H1 (cell line): Measurements from ENCODE around the gene PLCH2. TPM values are rescaled to one million over a fixed set of nuclear protein-coding genes. Genes with fewer than 3 reads are reported as not detected.

Experiments used
- CTCF ChIP-seq, 3 experiments: IDR thresholded peaks; 1 replicate in 2 of 3; 2 replicates in 1 of 3; pipeline versions ENCODE4 v1.5.1 to v1.6.1; 2011; ENCODE audit warnings: low read length in 3 of 3, mild to moderate bottlenecking in 3 of 3, inconsistent platforms in 2 of 3, low read depth in 1 of 3, moderate library complexity in 1 of 3; ENCODE audit not compliant: insufficient read depth in 1 of 3; ENCODE audit errors: control extremely low read depth in 1 of 3
- EGR1 ChIP-seq: IDR thresholded peaks from 2 replicates; pipeline ENCODE4 v1.6.1; 2011; ENCODE audit warnings: low read depth, low read length, borderline replicate concordance
- EZH2 ChIP-seq: fragments of 200-600 bp; sonication (generic); IDR thresholded peaks from 2 replicates; pipeline ENCODE4 v1.7.1; 2012; ENCODE audit warnings: low read depth, mild to moderate bottlenecking, moderate library complexity, low read length, inconsistent platforms; ENCODE audit not compliant: severe bottlenecking
- GTF2F1 ChIP-seq: IDR thresholded peaks from 2 replicates; pipeline ENCODE4 v1.6.1; 2012; ENCODE audit warnings: low read depth, low read length, improper control_type of control experiment, borderline replicate concordance
- KDM5A ChIP-seq: fragments of 200-600 bp; IDR thresholded peaks from 2 replicates; pipeline ENCODE4 v1.7.1; 2012; ENCODE audit warnings: mild to moderate bottlenecking, low read length, inconsistent platforms, mixed read lengths
- RNF2 ChIP-seq: fragments of 200-900, 300-1000 bp; sonication (generic); IDR thresholded peaks from 2 replicates; pipeline ENCODE4 v1.7.1; 2016; ENCODE audit warnings: borderline replicate concordance, low read depth, mild to moderate bottlenecking, antibody characterized with exemption, low read length; ENCODE audit not compliant: poor library complexity, severe bottlenecking; ENCODE audit errors: missing control alignments
- SP4 ChIP-seq: IDR thresholded peaks from 2 replicates; pipeline ENCODE4 v1.6.1; 2012; ENCODE audit warnings: low read length, inconsistent platforms
- polyA plus RNA-seq, 7 experiments: library from polyadenylated mRNA; depleted of rRNA in 3 of 7; stranded (reverse) in 5 of 7; unstranded in 2 of 7; fragments of >200 nt in 5 of 7; fragments of 200-250 nt in 2 of 7; gene quantifications; 1 replicate in 5 of 7; 2 replicates in 1 of 7; 4 replicates in 1 of 7; pipeline versions ENCODE4 v1.2.1 to v1.2.3, GENCODE V29; 2011 to 2013; ENCODE audit warnings: missing spikeins in 2 of 7, mixed read lengths in 2 of 7
- total RNA-seq: library from RNA; stranded (reverse); fragmentation: NEBNext Ultra II Directional; extraction: Animal tissue kit (Norgen Biotek cat#: 25700); gene quantifications from 2 replicates; pipeline ENCODE4 v1.2.1, GENCODE V29; 2021

PLCH2 gene
- total and polyA plus RNA-seq, 2 of the 8 experiments (the other 6 are each of a cell fraction or from before 2014, with no cell fraction given) = 0.14 to 0.19 TPM

GRCh38 chr1:2477791-2478499, 1.9 kb downstream of the PLCH2 start (continued):
- TF ChIP-seq RNF2 (no peak), GTF2F1 (no peak), EZH2 (no peak), SP4 (no peak), EGR1 (no peak), KDM5A (no peak), CTCF (IDR thresholded peaks at IDR 0.05; ENCODE audit: control extremely low read depth in 1 of 3, insufficient read depth in 1 of 3, low read depth in 1 of 3, low read length in 3 of 3) (no peak)
